IPS-15b (cell line): Measurements from ENCODE around the gene PIGU.
A peak's percentile ranks its signal among the peaks of the same experiment; 100 is the strongest.

Source experiments
- H3K27me3 ChIP-seq: one replicate; pipeline ENCODE4 v1.6.1; 2013; ENCODE audit warnings: low read length; ENCODE audit not compliant: control insufficient read depth, insufficient read depth
- H3K36me3 ChIP-seq: one replicate; pipeline ENCODE4 v1.6.1; 2013; ENCODE audit warnings: low read length; ENCODE audit not compliant: control insufficient read depth, insufficient read depth
- H3K4me1 ChIP-seq: one replicate; pipeline ENCODE4 v1.6.1; 2013; ENCODE audit warnings: mild to moderate bottlenecking, low read length; ENCODE audit not compliant: control insufficient read depth, insufficient read depth
- H3K4me3 ChIP-seq: one replicate; pipeline ENCODE4 v1.5.1; 2013; ENCODE audit warnings: low read depth, low read length
- H3K9ac ChIP-seq: one replicate; pipeline ENCODE4 v1.6.1; 2013; ENCODE audit warnings: low read depth, mild to moderate bottlenecking, low read length
- H3K9me3 ChIP-seq: one replicate; pipeline ENCODE4 v1.6.1; 2013; ENCODE audit warnings: mild to moderate bottlenecking, low read length; ENCODE audit not compliant: control insufficient read depth, insufficient read depth

PIGU gene

GRCh38 chr20:34705008-34705396 is 28.1 kb upstream of the PIGU start:
- Histone ChIP-seq H3K4me3 (peak overlapping the region; percentile 72), H3K9ac (peak overlapping the region; percentile 60), H3K36me3 (no peaks in the 10 kb centered on the region), H3K4me1 (peaks cover 12% of the 10 kb centered on the region), H3K27me3 (peaks cover 14% of the 10 kb centered on the region), H3K9me3 (no peaks in the 10 kb centered on the region)

GRCh38 chr20:34704177-34705007 is 27.5 kb upstream of the PIGU start, which contains the start of gene TP53INP2:
Gene TP53INP2 (plus strand): TSS chr20:34704344. CDS start chr20:34708740, 4,396 bp downstream.
- Histone ChIP-seq H3K27me3 (peaks cover 14% of the 10 kb centered on the region), H3K9me3 (no peaks in the 10 kb centered on the region), H3K9ac (peak within 1 kb of the TSS; percentile 60), H3K4me3 (peak within 1 kb of the TSS; percentile 84), H3K4me1 (peaks cover 12% of the 10 kb centered on the region), H3K36me3 (no peaks in the 10 kb centered on the region)

- H3K36me3 ChIP-seq, result no peaks in the 10 kb centered on the region
- H3K4me1 ChIP-seq, result peaks cover 12% of the 10 kb centered on the region
- peaks cover 14% of the 10 kb centered on the region for H3K27me3 ChIP-seq
- H3K9me3 ChIP-seq, result no peaks in the 10 kb centered on the region
- peak overlapping the region; percentile 84 for H3K4me3 ChIP-seq
- peak overlapping the region; percentile 39 for H3K9ac ChIP-seq
These were observed 26.7 kb upstream of the PIGU start for GRCh38 chr20:34703424-34704176.

GRCh38 chr20:34703061-34703423 is 26.1 kb upstream of the PIGU start:
- Histone ChIP-seq H3K36me3 (no peaks in the 10 kb centered on the region), H3K4me3 (peak overlapping the region; percentile 84), H3K9ac (no peak overlapping the region), H3K4me1 (peaks cover 9% of the 10 kb centered on the region), H3K9me3 (no peaks in the 10 kb centered on the region), H3K27me3 (peaks cover 14% of the 10 kb centered on the region)

GRCh38 chr20:34701405-34702085 is 24.7 kb upstream of the PIGU start:
- Histone ChIP-seq H3K9me3 (no peaks in the 10 kb centered on the region), H3K4me3 (no peak overlapping the region), H3K27me3 (peaks cover 14% of the 10 kb centered on the region), H3K4me1 (peaks cover 9% of the 10 kb centered on the region), H3K36me3 (no peaks in the 10 kb centered on the region), H3K9ac (no peak overlapping the region)

- Histone ChIP-seq H3K4me3 (no peak overlapping the region), H3K9ac (no peak overlapping the region), H3K9me3 (no peaks in the 10 kb centered on the region), H3K27me3 (no peaks in the 10 kb centered on the region), H3K4me1 (no peaks in the 10 kb centered on the region), H3K36me3 (no peaks in the 10 kb centered on the region)
These were observed 16.5 kb upstream of the PIGU start for GRCh38 chr20:34693414-34693813.

GRCh38 chr20:34691838-34692237 is 14.9 kb upstream of the PIGU start:
- H3K4me3 ChIP-seq, result no peak overlapping the region
- H3K4me1 ChIP-seq, result no peaks in the 10 kb centered on the region
- no peaks in the 10 kb centered on the region for H3K36me3 ChIP-seq
- H3K9ac ChIP-seq, result no peak overlapping the region
- H3K27me3 ChIP-seq, result no peaks in the 10 kb centered on the region
- no peaks in the 10 kb centered on the region for H3K9me3 ChIP-seq

GRCh38 chr20:34689486-34689885 is 12.6 kb upstream of the PIGU start:
- Histone ChIP-seq H3K9me3 (no peaks in the 10 kb centered on the region), H3K9ac (no peak overlapping the region), H3K4me3 (no peak overlapping the region), H3K4me1 (no peaks in the 10 kb centered on the region), H3K27me3 (no peaks in the 10 kb centered on the region), H3K36me3 (no peaks in the 10 kb centered on the region)

GRCh38 chr20:34683667-34684066 is 6.8 kb upstream of the PIGU start:
- Histone ChIP-seq H3K4me3 (no peak overlapping the region), H3K27me3 (no peaks in the 10 kb centered on the region), H3K9ac (no peak overlapping the region), H3K36me3 (no peaks in the 10 kb centered on the region), H3K9me3 (no peaks in the 10 kb centered on the region), H3K4me1 (no peaks in the 10 kb centered on the region)

GRCh38 chr20:34680586-34681175 is 3.8 kb upstream of the PIGU start:
- Histone ChIP-seq H3K9ac (no peak overlapping the region), H3K4me1 (no peaks in the 10 kb centered on the region), H3K9me3 (no peaks in the 10 kb centered on the region), H3K27me3 (no peaks in the 10 kb centered on the region), H3K4me3 (no peak overlapping the region), H3K36me3 (no peaks in the 10 kb centered on the region)

GRCh38 chr20:34675993-34676641 is 775 bp downstream of the PIGU start:
- Histone ChIP-seq H3K27me3 (no peaks in the 10 kb centered on the region), H3K9ac (no peak overlapping the region), H3K4me3 (peak overlapping the region; percentile 93), H3K36me3 (no peaks in the 10 kb centered on the region), H3K4me1 (no peaks in the 10 kb centered on the region), H3K9me3 (no peaks in the 10 kb centered on the region)
